ENCODE data around the gene THSD7B.
"Not testable (repeated sequence)": the region's sequence is repeated elsewhere in the genome, so short reads cannot be mapped to it uniquely, and the experiment has no call there.

The THSD7B gene

DNA sequence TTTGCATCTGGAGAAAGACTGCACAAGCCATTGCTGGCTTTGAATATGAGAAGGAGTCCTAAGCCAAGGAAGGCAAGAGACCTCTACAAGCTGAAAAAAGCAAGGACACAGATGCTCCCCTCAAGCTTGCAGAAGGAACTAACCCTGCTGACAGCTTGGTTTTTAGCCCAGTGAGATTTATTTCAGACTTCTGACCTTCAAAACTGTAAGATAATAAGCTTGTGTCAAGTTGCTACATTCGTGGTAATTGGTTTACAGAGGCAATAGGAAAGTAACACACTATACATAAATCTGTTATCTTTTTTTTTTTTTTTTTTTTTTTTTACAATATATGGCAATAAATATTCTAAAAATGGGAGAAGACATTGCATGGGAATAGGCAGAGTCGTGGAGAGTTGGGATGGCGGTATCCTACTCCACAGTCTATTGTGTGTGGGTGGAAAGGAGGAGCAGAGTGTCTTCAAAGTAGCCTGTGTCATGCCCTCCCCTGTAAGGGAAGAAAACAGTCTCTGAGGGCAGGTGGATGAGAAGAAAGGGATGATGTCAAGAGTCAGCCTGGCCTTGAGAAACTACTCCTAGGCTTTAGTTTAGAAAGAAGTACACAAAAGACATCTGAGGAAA, 196.9 kb downstream of the THSD7B start:
- DNase-seq: no peak

DNA sequence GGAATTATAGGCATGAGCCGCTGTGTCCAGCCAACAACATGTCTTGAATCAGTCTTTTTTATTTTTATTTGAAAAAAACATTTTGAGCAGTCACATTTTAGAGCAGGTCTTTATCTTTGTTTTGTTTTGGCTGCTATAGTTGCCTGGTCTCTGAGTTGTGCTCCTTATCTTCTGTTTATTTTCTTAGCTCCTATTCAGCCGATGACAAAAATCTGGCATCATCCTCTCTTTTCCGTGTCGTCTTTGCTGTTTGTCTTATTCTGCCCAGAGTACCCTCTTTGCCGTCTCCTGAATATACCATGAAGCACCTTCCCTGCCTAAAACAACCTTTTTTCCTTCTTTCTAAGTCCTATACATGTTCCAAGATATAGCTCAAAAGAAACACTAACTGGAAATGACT, 201.1 kb downstream of the THSD7B start:
- no peak for DNase-seq

DNA sequence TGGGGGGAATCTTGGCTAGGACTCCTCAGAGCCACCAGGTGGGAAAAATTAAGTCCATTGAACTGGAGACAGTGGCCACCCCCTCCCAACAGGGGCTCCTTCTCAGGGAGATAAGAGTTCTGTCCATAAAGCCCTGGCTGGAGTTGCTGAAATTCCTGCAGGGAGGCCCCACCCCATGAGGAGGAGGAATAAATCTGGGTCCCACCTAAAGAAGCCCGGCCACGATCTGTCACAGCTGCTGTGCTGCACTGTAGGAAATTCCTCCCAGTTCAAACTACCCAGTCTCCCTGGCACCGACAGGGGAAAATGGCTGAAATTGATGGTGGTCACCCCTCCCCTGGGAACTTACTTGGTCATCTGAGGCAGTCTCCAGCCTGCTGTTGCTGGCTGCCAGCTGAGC, 215.0 kb downstream of the THSD7B start:
- DNase-seq: no peak

DNA sequence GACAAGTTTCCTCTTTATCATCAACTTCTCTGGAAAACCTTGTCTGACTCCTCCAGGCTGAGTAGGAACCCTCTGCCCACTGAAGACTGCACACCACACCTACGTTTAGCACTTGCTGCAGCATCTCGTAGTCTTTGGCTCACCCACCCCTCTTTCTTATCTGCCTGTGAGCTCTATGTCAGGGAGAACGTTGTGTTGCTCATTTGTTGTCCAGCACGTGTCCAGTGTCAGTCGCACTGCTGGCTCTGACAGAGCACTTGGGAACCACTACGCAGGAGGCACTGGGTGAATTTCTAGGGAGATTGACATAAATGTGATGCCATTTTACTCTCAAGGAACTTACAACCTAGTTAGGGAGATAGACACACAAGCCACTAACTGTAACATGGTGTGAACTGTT, 216.3 kb downstream of the THSD7B start:
- DNase-seq: not testable (repeated sequence)

DNA sequence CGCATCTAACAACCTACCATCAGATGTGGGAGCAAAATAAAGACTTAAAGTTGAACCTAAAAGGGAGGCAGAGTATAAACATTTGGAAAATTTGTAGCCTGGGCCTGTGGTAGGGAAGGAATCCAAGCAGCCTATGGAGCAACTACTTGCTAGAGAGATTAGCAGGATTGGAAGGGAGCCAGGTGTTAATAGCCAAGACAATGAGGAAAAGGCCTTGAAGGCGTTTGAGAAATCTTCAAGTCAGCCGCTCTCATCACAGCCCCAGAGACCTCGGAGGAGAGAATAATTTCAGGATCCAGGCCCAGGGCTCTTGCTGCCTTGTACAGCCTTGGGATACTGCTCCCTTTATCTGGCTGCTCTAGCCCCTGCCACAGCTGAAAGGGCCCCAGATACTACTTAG, 219.7 kb downstream of the THSD7B start:
- no peak for DNase-seq

DNA sequence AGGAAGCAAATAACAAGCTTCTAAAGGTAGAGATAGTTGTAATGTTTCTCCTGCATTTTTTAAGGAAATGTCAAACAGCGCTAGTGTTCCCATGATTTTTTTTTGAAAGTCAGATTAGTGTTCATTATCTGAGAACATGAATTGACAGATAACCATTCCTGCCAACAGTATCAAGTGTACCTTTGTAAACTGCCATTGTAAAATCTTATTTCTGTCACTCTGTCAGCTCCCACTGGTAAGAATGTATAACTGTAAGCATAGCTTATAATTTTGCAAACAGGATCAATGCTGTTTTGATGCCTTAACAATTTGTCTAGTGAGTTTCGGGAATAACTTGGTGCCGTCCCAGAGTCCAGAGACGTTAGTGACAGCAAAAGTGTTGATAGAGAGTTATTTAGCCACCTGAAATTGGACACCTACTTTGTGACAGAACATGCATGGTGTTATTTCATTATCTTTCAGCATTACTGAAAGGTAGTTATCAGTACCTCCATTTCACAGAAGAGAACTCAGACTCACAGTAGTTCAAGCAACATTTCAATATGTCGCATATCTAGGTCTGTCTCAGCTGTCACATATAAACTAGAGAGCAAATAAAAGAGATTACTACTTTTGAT, 221.4 kb downstream of the THSD7B start:
- no peak for DNase-seq

DNA sequence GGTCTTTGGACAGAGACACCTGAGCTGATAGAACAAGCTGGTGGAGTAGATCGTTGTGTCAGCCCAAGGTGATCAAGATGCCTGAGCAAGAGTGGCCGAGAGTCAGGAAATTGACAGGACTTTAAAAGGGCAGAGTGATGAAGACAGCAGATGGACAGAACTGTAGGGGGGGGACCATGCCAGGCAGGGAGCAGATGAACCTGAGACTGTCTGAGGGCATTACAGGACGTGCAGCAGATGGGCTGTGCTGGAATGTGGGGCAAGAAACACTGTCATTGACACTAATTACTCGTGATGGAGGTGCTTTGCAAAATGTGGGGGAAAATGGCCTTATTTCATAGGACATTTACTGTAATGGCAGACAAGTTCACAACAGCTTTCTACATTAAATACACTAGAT, 225.0 kb downstream of the THSD7B start:
- DNase-seq: no peak

DNA sequence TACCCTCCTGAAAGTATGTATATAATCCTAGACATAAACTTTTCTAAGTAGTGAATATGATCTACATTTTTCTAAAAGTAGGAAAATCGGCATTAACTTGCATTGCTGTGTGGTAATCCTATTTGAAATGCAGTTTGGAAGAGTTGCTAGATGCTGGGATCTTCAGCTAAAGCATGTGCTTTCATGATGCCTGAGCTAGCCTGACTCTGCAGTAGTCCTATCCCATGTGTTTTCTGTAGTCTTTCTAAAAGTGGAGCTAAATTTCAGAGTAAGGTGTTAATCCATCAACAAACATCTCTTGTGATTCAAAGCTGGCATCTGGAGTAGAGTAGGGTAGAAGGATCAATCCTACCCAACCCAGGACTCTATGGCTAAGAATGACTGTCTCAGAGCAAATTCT, 229.4 kb downstream of the THSD7B start:
- no peak for DNase-seq

DNA sequence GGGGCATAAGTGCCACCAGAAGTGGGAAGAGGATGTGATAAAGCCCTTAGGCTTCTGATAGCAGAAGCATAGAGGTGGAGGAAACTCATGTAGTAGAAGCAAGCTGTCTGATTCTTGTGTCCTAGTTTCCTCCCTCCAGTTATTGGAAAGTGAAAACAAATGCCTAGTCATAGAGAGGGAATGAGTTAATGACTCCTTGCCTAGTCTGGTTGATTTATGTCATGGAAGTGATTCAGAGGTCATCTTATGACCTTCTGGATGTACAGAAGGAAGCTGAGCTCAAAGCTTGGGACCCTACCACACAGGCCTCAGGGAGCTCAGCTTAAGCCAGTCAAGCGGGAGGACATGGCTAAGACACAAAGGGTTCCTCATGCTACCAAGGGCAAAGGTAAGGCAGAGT, 232.2 kb downstream of the THSD7B start:
- no peak for DNase-seq

DNA sequence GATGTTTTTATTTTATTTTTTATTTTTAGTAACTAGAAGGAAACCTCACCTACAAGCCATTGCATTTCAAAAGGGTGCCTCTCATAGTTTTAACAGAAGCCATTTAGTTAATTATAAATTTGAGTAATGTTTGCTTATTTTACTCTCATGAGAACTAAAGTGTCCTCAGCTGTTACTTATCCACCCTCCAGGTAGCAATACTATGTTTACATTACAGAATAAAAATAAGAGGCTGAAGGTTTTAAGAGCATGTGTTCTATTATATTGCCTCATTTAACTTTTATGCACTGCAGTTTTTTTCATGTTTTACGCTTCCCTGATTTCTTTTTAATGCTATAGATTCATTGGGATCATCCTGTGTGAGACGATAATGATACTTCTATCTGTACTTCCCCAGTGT, 235.5 kb downstream of the THSD7B start:
- no peak for DNase-seq

DNA sequence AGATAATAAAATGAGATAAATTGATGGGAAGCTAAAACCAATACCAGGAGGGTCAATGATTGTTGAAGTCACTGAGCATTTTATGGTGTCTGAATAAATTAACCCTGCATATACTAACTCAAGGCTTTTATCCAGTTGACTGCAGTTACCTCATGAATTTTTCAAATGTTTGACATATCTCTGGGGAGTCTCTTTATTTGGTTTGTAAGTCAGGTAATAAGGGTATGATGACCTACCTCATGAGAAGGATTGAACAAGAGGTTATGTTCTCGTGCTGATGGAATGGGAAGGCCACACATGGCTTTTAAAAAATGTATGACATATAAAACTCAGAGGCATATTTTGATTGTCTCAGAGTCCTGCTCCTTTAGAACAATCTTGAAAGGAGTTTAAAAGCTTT, 237.6 kb downstream of the THSD7B start:
- no peak for DNase-seq

DNA sequence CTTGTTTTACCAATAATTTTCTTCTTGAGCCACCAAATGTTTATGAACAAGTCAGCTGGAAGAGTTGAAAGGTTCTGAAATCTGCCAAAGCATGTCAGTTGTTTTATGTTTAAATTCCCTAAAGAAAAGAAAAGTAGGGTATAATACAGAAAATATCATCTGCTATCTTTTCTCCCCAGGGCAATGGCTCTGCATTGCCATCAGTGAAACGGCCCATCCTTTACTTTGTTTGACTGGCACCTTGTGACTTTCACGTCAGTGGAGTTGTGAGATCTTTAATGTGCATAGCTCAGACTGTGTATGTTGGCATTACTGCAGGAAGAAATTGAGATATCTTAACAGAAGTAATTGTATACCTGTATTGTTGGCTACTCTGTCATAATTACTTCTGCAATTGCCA, 239.9 kb downstream of the THSD7B start:
- DNase-seq: no peak

DNA sequence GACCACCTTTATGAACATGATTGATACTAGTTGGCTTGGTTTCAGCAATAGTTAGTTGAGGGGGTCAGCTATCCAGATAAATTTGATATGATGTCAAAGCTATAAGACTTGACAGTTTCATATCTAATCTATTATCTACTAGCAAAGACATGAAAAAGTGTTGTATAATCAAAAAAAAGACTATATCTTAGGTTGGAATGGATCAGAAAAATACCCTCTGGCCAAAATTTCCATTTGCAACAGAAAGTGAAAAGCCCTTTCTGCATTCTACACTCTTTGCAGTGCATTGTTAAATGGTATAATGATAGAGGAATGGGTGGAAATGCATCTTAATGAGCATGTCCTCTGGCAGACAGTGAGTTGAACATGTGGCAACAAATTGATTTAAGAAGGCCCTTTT, 242.6 kb downstream of the THSD7B start:
- no peak for DNase-seq

DNA sequence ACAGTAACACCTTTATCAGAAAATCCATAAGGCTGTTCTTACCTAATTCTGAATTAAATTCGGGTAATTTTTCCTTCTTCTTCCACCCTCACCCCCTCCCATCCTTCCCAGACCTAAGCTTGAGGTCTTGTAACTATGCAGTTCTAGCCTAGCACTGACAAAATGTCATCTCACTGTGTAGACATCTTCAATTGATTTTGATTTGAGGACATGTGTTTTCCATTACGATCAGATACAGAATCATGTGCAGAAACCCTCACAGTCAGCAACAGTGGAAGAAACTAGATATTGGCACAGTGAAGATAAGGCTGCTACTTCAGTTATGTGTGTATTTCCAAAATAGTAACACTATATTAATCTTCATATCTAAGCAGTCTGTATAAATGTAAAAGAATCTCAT, 244.6 kb downstream of the THSD7B start:
- no peak for DNase-seq

DNA sequence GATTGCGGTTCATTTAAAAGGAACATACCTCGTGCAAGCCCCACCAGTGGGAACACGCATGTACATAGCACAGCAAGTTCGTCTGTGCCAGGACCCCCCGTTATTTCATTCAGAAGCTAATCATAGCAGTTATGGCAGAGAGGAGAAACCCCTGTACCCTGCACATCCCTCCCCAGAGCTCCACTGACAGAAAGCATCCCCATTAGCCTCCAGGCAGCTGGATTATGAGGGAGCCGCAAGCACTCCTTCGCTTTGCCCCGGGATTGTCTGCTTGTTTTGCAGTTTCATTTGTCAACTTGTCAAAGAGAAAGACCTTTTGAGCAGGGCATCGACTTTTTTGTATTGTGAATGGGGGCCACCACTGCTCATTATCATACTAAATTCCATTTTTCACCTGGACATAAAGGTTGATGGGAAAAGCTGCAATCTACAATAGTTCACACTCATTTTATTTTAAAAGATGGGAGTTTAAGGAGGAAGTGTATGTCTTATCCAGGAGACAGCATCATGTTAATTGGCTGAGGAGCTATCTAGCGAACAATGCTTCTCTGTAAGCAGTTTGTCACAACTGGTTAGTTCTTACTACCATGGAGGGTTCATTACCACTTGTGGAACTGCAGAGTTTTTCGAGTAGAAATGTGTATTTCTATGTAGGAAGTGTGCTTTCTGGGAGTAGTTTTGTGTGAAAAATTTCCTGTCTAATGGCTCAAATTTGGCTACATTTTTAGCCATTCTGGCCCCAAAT, 255.3 kb downstream of the THSD7B start:
- no peak for DNase-seq

DNA sequence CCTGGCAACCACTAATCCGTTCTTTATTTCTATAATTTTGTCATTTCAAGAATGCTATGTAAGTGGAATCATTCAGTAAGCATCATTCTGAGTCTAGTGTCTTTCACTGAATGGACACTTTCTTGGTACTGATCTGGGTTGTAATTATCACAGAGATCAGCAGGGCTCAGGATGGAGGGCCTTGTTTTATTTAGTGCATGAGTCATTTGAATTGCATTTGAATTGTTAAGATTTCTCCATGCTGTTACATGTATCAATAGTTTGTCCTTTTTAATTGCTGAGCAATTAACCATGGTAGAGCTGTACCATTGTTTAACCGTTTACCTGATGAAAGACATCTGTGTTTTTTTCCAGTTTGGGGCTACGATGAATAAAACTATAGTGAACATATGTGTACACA, 256.4 kb downstream of the THSD7B start:
- DNase-seq: no peak

DNA sequence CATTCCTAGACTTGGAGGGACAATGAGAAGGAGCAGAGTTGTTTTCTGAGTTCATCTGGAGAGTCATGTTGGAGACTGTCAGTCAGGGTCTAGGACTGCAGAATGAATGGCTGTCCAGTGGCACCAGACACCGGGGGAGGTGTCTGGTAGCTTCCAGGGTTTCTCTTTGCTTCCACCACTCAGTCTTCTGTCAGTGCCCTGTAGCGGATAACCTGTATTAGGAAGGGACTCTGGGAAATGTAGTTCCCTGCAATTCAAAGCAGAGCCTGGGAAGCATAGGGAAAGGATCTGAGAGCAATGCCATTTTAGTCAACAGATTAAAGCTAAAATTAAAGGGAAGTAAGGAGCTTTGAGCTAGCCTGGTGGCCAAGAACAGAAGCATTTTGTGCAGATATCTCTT, 257.9 kb downstream of the THSD7B start:
- no peak for DNase-seq

DNA sequence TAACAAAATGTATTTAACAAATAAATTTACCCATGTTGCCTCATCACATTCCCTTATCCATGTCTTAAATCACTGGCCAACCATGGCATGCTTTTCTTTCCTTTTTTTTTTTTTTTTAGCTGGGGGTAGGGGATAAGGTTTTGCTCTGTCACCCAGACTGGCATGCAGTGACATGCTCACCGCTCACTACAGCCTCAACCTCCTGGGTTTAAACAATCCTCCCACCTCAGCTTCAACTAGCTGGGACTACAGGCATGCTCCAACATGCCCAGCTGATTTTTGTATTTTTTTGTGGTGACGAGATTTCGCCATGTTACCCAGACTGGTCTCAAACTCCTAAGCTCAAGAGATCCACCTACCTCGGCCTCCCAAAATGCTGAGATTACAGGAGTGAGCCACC, 266.4 kb downstream of the THSD7B start:
- DNase-seq: no peak

DNA sequence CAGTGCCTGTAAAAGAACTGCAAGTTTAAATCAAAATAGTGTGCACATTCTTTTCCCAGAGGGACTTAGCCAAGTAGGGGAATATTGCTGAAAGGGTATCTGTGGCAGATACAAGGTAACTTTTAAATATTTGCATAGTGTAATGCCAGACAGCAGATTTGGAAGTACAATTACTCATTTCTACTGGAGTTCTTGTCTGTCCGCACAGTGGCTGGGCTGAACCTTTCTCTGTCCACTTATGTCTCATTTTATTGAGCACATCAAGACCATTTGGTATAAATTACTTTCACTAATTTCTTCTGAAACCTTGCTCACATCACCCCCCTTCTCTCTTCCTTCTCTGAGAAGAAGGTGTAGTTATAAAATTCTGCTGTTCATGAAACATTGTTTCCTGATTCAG, 271.3 kb downstream of the THSD7B start:
- DNase-seq: no peak

DNA sequence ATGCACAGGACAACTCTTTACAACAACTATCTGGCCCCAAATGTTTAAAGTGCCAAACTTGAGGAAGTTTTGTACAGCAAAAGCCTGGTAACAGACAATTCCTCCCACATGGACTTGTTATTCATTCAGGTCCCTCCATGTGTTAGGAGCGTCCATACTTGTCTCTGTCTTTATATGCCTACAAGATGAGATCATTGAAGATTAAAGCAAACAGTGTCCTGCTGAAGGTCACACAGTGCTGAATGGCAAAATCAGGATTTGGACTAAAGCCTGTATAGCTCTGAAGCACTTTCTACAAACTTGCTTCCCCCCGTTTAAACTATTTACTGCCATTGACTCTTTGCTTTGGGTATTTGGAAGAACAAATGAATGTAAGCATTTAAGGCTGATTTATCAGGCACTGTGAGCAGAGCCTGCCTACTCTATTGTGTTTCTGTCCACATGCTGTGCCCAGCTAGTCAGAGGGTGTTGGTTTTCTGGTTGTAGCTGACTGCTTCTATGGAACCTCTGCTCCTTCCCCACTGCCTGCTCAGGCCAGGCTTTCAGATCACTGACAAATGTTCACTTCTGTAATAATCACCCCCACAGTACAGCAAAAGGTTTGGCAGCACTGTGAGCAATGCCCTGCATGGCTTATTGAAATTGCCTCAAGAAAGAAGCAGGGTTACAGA, 274.3 kb downstream of the THSD7B start:
- DNase-seq: no peak

DNA sequence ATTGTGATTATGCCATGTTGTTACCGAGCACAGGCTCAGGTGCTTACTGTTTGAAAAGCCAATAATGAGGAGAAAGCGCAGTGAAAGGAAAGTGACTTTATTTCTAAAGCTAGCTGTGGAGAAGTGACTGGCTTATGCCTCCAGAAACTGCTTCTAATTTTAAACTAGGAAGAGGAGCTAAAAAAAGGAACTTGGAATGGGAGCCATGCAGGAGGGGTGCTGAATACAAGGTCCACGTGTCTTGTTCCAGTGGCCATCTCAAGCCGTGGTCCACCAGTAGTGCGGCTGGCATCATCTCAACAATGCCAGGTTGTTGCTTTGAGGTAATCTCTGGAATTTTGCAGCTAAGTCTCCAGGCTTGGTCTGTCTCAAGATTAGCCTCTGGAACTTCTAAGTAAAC, 282.0 kb downstream of the THSD7B start:
- no peak for DNase-seq

DNA sequence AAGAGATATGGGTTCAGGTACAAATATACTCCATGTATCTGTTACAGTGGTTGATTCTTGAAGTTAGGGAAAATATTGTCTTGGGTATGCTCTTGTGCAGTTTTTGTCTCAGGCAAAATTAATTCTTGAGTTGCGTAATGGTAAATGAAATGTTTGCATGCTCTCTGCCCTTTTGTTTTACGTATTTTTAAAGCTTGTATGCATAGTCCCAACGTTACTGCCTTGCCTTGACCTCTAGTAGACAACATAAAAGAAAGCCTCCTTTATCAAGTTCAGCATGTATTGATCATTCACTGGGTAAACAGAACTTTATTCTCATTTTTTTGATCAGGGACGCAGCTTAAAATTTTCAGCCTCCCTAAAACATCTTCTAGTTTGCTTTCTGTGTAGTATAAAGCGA, 283.1 kb downstream of the THSD7B start:
- DNase-seq: no peak

DNA sequence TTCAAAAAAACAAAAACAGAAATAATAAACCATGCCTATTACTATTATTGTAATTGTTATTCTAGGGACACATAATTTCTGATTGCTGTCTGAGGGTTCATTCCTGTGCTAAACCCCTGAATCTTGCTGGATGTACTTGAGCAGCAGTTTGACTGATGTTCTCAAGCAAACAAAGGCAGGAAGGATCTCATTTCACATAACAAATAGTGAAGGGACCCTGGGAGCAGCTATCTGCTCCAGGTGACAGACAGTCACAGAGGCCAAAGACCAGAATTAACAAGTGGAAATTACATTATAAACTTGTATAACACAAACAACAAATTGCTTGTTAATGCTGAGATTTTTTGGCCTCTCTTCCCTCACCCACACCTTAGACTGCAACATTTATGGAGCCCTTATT, 284.2 kb downstream of the THSD7B start:
- DNase-seq: no peak

DNA sequence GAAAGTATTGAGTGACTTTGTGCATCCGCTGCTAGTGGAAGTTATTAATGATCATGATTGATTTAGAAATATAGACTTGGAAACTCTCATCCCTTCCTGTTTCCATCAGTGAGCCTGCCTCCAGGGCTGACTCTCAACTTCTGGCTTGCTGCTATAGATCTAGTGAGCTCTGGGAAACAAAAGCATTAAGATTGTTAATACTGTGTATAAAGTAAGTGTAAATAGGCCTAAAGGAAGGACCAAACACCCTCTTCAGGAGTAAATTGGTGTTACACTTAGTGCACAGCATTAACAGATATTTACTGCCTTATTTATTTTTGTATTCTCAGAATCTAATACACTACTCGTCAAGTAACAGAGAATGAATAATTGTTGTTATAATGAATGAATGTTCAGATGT, 285.6 kb downstream of the THSD7B start:
- no peak for DNase-seq

Measured in T1000 (cell line).